ENCODE results near the gene METTL25. TPM values are rescaled to one million over a fixed set of nuclear protein-coding genes. Genes with fewer than 3 reads are reported as not detected.

The METTL25 gene
- total RNA-seq (2021) (2.2 and 2.8 TPM in 2 replicates), Bru-seq, nascent RNA (percentile 47 among the genes with signal in this experiment), BruChase-seq, experiment 1, labeled RNA remaining after a 2-hour chase (percentile 44 among the genes with signal in this experiment), BruChase-seq, experiment 2, labeled RNA remaining after a 6-hour chase (percentile 33 among the genes with signal in this experiment)
- long read RNA-seq, partial matches to known transcripts, result 1 of 2 reads
- long read RNA-seq, other reads (novel, unspliced or antisense), result 0 of 2 reads

DNA sequence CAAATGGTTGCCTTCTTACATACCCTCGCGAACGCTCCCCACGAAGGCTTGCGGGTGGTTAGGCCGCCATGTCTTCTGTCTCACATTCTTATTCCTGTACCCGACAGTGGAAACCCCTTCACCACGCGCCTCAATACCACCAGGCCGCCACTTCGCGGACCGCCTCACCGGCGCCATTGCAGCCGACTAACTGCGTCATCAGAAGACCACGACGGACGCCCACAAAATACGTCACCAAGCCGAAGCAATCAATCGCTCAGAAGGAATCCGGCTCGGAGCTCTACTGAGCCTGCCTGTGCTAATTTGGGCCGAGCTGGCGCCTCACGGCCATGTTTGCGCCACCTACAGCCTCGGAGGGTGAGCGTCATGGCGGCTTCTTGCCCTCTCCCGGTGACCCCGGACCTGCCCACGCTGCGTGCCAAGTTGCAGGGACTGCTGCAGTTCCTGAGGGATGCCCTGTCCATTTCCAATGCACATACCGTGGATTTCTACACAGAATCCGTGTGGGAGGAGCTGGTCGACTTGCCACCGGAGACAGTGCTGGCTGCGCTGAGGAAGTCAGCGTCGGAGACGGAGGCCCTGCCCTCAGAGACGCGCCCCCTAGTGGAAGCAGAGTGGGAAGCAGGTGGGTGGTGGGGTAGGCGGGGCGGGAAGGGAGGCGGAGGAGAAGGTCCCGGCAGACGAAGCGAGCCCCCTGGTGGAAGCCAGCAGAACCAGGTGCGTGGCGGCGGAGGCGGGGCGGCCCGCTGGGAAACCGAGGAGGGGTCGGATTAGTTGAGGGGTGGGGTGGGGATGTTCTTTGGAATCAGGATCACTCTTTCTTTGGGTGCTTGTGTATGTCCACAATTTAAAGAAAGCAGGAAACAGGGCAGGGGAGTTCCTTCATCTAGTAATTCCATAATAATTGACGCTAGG lies at the start of gene METTL25, which contains the start of gene CCDC59:
Gene METTL25 (plus strand): TSS at position 330 of the 915 bp plus-strand sequence. CDS start 37 bp downstream, at position 367.
Gene CCDC59 (minus strand): TSS at position 188 of the 915 bp plus-strand sequence. CDS start 11 bp downstream, at position 177.
- H2AFZ ChIP-seq, result peak within 1 kb of the TSS; percentile 93
- peak within 1 kb of the TSS; percentile 89 for H3K4me3 ChIP-seq
- peaks cover 10% of the 10 kb centered on the region; the same call in 1 of the 2 replicates for H3K4me1 ChIP-seq (replicated peaks; ENCODE audit: insufficient read depth)
- ChIA-PET CTCF (interaction anchor here (0.6 to 1.0 kb wide), 8 partner anchors 73 to 494 kb away, joined by 3 to 15 read pairs (median 5); no protein-coding TSS in a partner anchor), POLR2A (ENCODE audit: unreplicated experiment) (interaction anchor here (0.5 to 0.6 kb wide), 5 partner anchors 252 to 1294 kb away, joined by 3 to 4 read pairs (median 4); no protein-coding TSS in a partner anchor)
- peaks cover 18% of the 10 kb centered on the region for H3K36me3 ChIP-seq (ENCODE audit: low read depth)
- TF ChIP-seq, protein P1, sequence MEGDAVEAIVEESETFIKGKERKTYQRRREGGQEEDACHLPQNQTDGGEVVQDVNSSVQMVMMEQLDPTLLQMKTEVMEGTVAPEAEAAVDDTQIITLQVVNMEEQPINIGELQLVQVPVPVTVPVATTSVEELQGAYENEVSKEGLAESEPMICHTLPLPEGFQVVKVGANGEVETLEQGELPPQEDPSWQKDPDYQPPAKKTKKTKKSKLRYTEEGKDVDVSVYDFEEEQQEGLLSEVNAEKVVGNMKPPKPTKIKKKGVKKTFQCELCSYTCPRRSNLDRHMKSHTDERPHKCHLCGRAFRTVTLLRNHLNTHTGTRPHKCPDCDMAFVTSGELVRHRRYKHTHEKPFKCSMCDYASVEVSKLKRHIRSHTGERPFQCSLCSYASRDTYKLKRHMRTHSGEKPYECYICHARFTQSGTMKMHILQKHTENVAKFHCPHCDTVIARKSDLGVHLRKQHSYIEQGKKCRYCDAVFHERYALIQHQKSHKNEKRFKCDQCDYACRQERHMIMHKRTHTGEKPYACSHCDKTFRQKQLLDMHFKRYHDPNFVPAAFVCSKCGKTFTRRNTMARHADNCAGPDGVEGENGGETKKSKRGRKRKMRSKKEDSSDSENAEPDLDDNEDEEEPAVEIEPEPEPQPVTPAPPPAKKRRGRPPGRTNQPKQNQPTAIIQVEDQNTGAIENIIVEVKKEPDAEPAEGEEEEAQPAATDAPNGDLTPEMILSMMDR (conservative IDR thresholded peaks at IDR 0.05), result peak; percentile 97
- no peak for TF ChIP-seq EZH2 (IDR thresholded peaks at IDR 0.05; ENCODE audit: low read depth)
- H4K20me1 ChIP-seq (ENCODE audit: insufficient read depth), result peaks cover 4% of the 10 kb centered on the region; the same call in 1 of the 2 replicates
- peaks cover 4% of the 10 kb centered on the region; the same call in 1 of the 2 replicates for H3K9me3 ChIP-seq (ENCODE audit: insufficient read depth, low read depth)
- H3K4me2 ChIP-seq, result peak within 1 kb of the TSS; percentile 81
- peaks cover 26% of the 10 kb centered on the region for H3K79me2 ChIP-seq (ENCODE audit: low read depth)
- peak within 1 kb of the TSS; percentile 86 for H3K27ac ChIP-seq
- no peaks in the 10 kb centered on the region for H3K27me3 ChIP-seq (ENCODE audit: insufficient read depth, low read depth)
- no peaks in the 10 kb centered on the region for H3K9me2 ChIP-seq (ENCODE audit: insufficient read depth)
- intact Hi-C loops (cut with micrococcal nuclease; ENCODE audit: unreplicated experiment), result loop anchor here (1.0 to 10.0 kb wide), 3 partner anchors 270 to 714 kb away; partner anchors contain the start of gene TMTC2
- H3F3A ChIP-seq (ENCODE audit: insufficient read depth, low read depth), result peaks cover under 1% of the 10 kb centered on the region; the same call in 1 of the 2 replicates
- peak; percentile 91 to 93 for DNase-seq
- no TSS peak for BruUV-seq (replicated peaks)

DNA sequence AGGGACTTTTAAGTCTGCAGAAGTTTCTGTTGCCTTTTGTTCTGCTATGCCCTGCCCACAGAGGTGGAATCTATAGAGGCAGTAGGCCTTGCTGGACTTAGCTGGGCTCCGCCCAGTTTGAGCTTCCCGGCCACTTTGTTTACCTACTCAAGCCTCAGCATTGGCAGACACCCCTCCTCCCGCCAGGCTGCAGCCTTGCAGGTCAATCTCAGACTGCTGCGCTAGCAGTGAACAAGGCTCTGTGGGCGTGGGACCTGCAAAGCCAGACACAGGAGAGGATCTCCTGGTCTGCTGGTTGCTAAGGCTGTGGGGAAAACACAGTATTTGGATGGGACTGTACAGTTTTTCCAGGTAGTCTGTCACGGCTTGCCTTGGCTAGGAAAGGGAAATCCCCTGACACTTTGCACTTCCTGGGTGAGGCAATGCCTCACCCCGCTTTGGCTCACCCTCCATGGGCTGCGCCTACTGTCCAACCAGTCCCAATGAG lies 43.9 kb upstream of the METTL25 start:
- H3K4me1 ChIP-seq (replicated peaks; ENCODE audit: insufficient read depth), result no peaks in the 10 kb centered on the region
- peaks cover 6% of the 10 kb centered on the region; the same call in 1 of the 2 replicates for H3K9me2 ChIP-seq (ENCODE audit: insufficient read depth)
- no TSS peak for BruUV-seq (replicated peaks)
- no peaks in the 10 kb centered on the region for H4K20me1 ChIP-seq (ENCODE audit: insufficient read depth)
- CTCF ChIA-PET, result no interaction called here
- no peaks in the 10 kb centered on the region for H3K9me3 ChIP-seq (ENCODE audit: insufficient read depth, low read depth)
- no peaks in the 10 kb centered on the region for H3K79me2 ChIP-seq (ENCODE audit: low read depth)
- H3K4me2 ChIP-seq, result peak overlapping the region; percentile 24; the same call in 1 of the 2 replicates
- POLR2A ChIA-PET (ENCODE audit: unreplicated experiment), result no interaction called here
- no peaks in the 10 kb centered on the region for H3F3A ChIP-seq (ENCODE audit: insufficient read depth, low read depth)
- H3K36me3 ChIP-seq (ENCODE audit: low read depth), result no peaks in the 10 kb centered on the region
- H3K27me3 ChIP-seq (ENCODE audit: insufficient read depth, low read depth), result no peaks in the 10 kb centered on the region
- H2AFZ ChIP-seq, result peak overlapping the region; percentile 55; the same call in 1 of the 2 replicates
- H3K4me3 ChIP-seq, result no peak overlapping the region; the same call in 1 of the 2 replicates
- intact Hi-C loops (cut with micrococcal nuclease; ENCODE audit: unreplicated experiment), result no loop called here
- peak in 1 of 2 experiments; percentile 62 for DNase-seq
- H3K27ac ChIP-seq, result no peak overlapping the region
- TF ChIP-seq EZH2 (IDR thresholded peaks at IDR 0.05; ENCODE audit: low read depth), result no peak
- TF ChIP-seq, protein P1 (conservative IDR thresholded peaks at IDR 0.05), result no peak

DNA sequence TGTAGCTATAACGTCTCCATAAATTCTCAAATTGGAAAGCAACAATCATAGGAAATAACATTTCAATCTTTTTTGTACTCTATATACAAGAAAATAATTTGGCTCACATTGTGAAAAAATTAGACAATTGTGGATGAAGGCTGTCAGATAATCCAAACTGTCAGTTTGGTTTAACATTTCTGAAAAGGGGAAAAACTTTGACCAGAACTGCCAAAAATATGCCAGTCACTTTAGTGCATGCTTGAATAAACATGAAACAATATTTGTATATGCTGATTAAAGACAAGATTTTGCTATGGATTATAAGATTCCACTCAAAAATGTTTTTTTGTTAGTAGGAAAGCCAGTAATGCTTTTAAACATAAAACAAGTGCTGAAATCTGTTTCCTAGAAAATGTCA lies 39.1 kb upstream of the METTL25 start:
- ChIA-PET CTCF (no interaction called here), POLR2A (ENCODE audit: unreplicated experiment) (no interaction called here)
- Histone ChIP-seq H2AFZ (no peak overlapping the region), H3K9me3 (ENCODE audit: insufficient read depth, low read depth) (no peaks in the 10 kb centered on the region), H4K20me1 (ENCODE audit: insufficient read depth) (no peaks in the 10 kb centered on the region), H3K27me3 (ENCODE audit: insufficient read depth, low read depth) (no peaks in the 10 kb centered on the region), H3K4me3 (no peak overlapping the region), H3K27ac (no peak overlapping the region), H3K79me2 (ENCODE audit: low read depth) (no peaks in the 10 kb centered on the region), H3F3A (ENCODE audit: insufficient read depth, low read depth) (no peaks in the 10 kb centered on the region), H3K4me2 (no peak overlapping the region), H3K9me2 (ENCODE audit: insufficient read depth) (peaks cover 6% of the 10 kb centered on the region; the same call in 1 of the 2 replicates), H3K4me1 (replicated peaks; ENCODE audit: insufficient read depth) (no peaks in the 10 kb centered on the region), H3K36me3 (ENCODE audit: low read depth) (no peaks in the 10 kb centered on the region)
- intact Hi-C loops (cut with micrococcal nuclease; ENCODE audit: unreplicated experiment), result no loop called here
- BruUV-seq (replicated peaks), result no TSS peak
- DNase-seq, result no peak
- TF ChIP-seq, protein P1 (conservative IDR thresholded peaks at IDR 0.05), result no peak
- TF ChIP-seq EZH2 (IDR thresholded peaks at IDR 0.05; ENCODE audit: low read depth), result no peak
